Activated naive CD8-positive, alpha-beta T cell treated with anti-CD3 and anti-CD28 coated beads for 36 hours (primary cell): ENCODE data around the gene YTHDF1. TPM values are rescaled to one million over a fixed set of nuclear protein-coding genes. Genes with fewer than 3 reads are reported as not detected.

Source experiments
- DNase-seq: peaks from one replicate; pipeline ENCODE4 v3.0.0; 2021
- H3K27ac Mint-ChIP-seq: one replicate; pipeline ENCODE4 v1.8.0; 2022; ENCODE audit warnings: mild to moderate bottlenecking, moderate library complexity, mixed read lengths
- H3K27me3 Mint-ChIP-seq: one replicate; pipeline ENCODE4 v1.8.0; 2022; ENCODE audit warnings: mild to moderate bottlenecking, mixed read lengths
- H3K36me3 Mint-ChIP-seq: one replicate; pipeline ENCODE4 v1.8.0; 2021; ENCODE audit warnings: mild to moderate bottlenecking, mixed read lengths
- H3K4me1 Mint-ChIP-seq: one replicate; pipeline ENCODE4 v1.8.0; 2021; ENCODE audit warnings: mixed read lengths
- H3K4me3 Mint-ChIP-seq: one replicate; pipeline ENCODE4 v1.8.0; 2022; ENCODE audit warnings: mild to moderate bottlenecking, moderate library complexity, mixed read lengths
- H3K9me3 Mint-ChIP-seq: one replicate; pipeline ENCODE4 v1.8.0; 2022; ENCODE audit warnings: mixed read lengths
- total RNA-seq, 2 experiments: library from RNA; stranded (reverse); gene quantifications; one replicate each; pipeline ENCODE4 v1.2.3, GENCODE V29; 2021

YTHDF1 gene
- total RNA-seq, 2 experiments from 2014 or later, result 47.4 to 48.3 TPM

- H3K9me3 Mint-ChIP-seq, result peaks cover 11% of the 10 kb centered on the region
- peaks cover 48% of the 10 kb centered on the region for H3K27me3 Mint-ChIP-seq
- H3K4me3 Mint-ChIP-seq, result no peak overlapping the region
- DNase-seq, result no peak
- no peaks in the 10 kb centered on the region for H3K36me3 Mint-ChIP-seq
- no peak overlapping the region for H3K27ac Mint-ChIP-seq
- no peaks in the 10 kb centered on the region for H3K4me1 Mint-ChIP-seq
Measured at GRCh38 chr20:63148696-63149095, 67.2 kb downstream of the YTHDF1 start.

- H3K27me3 Mint-ChIP-seq, result peaks cover 40% of the 10 kb centered on the region
- no peaks in the 10 kb centered on the region for H3K36me3 Mint-ChIP-seq
- H3K4me1 Mint-ChIP-seq, result no peaks in the 10 kb centered on the region
- H3K27ac Mint-ChIP-seq, result no peak overlapping the region
- peaks cover 11% of the 10 kb centered on the region for H3K9me3 Mint-ChIP-seq
- H3K4me3 Mint-ChIP-seq, result no peak overlapping the region
- no peak for DNase-seq
Measured at GRCh38 chr20:63147532-63147931, 68.4 kb downstream of the YTHDF1 start.

Other genes starting within 250 kb of the YTHDF1 start
- not detected for gene BHLHE23, start 209.2 kb downstream of the YTHDF1 start, total RNA-seq
- gene BIRC7, start 19.8 kb upstream of the YTHDF1 start, total RNA-seq, result under 1 TPM; 0.23 to 0.34 TPM
- gene NKAIN4, start 38.3 kb upstream of the YTHDF1 start, total RNA-seq, result not detected
- 10 to 100 TPM; 62.5 to 66.6 TPM for gene ARFGAP1, start 56.7 kb upstream of the YTHDF1 start, total RNA-seq
- under 1 TPM in 1 of 2 experiments, not detected in 1; 0.08 TPM for gene COL20A1, start 77.1 kb upstream of the YTHDF1 start, total RNA-seq
- gene CHRNA4, start 145.2 kb upstream of the YTHDF1 start, total RNA-seq, result not detected